Endothelial cell of umbilical vein (primary cell): Measurements from ENCODE around the gene NME4. TPM values are rescaled to one million over a fixed set of nuclear protein-coding genes. Genes with fewer than 3 reads are reported as not detected.

Source experiments
- BruUV-seq: library from RNA; stranded (reverse); fragments of 400-500 nt; replicated peaks from 2 replicates; lab custom pipeline; 2021; lab: Mats Ljungman, UMichigan
- CTCF ChIA-PET: fragments of 300-600, 350-600 bp; sonication (Branson Sonifier 250); formaldehyde crosslinking; loops from one replicate; lab custom pipeline; 2021; ENCODE audit warnings: antibody characterized with exemption, inconsistent platforms; lab: Charles Lee
- POLR2A ChIA-PET: fragments of 300-600, 350-600 bp; sonication (Branson Sonifier 250); formaldehyde crosslinking; loops from one replicate; lab custom pipeline; 2021; ENCODE audit warnings: antibody characterized with exemption, inconsistent platforms; lab: Charles Lee
- DNase-seq: peaks from one replicate; pipeline ENCODE4 v3.0.0-alpha.2; 2011; ENCODE audit warnings: low read depth, low spot score
- FAIRE-seq: peaks from 2 replicates; lab custom pipeline; 2011; peaks lifted over from hg19 to GRCh38; lab: Jason Lieb, UNC
- H2AFZ ChIP-seq: 2 replicates; pipeline ENCODE4 v1.6.0; 2012; ENCODE audit warnings: low read depth, low read length, control low read depth, inconsistent platforms
- H3K27ac ChIP-seq: 2 replicates; pipeline ENCODE4 v1.5.1; 2011; ENCODE audit warnings: low read depth, mild to moderate bottlenecking, control low read depth, low read length, moderate library complexity; ENCODE audit not compliant: insufficient read depth
- H3K27me3 ChIP-seq, 2 experiments: 2 replicates each; pipeline versions ENCODE4 v1.6.0 to v1.6.1; 2011; ENCODE audit warnings: low read length in 2 of 2, mixed read lengths in 1 of 2; ENCODE audit not compliant: control insufficient read depth in 2 of 2, insufficient read depth in 2 of 2
- H3K36me3 ChIP-seq, 2 experiments: 2 replicates in 1 of 2; 3 replicates in 1 of 2; pipeline ENCODE4 v1.5.1; 2011; ENCODE audit warnings: low read length in 2 of 2, mild to moderate bottlenecking in 1 of 2, moderate library complexity in 1 of 2; ENCODE audit not compliant: control insufficient read depth in 2 of 2, insufficient read depth in 2 of 2; ENCODE audit errors: extremely low read depth in 1 of 2
- H3K4me1 ChIP-seq: 3 replicates; pipeline ENCODE4 v1.5.1; 2011; ENCODE audit warnings: mild to moderate bottlenecking, low read length; ENCODE audit not compliant: control insufficient read depth, insufficient read depth; ENCODE audit errors: extremely low read depth
- H3K4me2 ChIP-seq: 2 replicates; pipeline ENCODE4 v1.6.1; 2011; ENCODE audit warnings: low read length, control low read depth, mixed read lengths; ENCODE audit not compliant: insufficient read depth
- H3K4me3 ChIP-seq, 3 experiments: fragments of 200-600 bp in 1 of 3; sonication (generic), shearing (Covaris generic) in 1 of 3; replicated peaks in 1 of 3; 2 replicates each; pipeline ENCODE4 v1.5.1; 2011 to 2016; ENCODE audit warnings: control low read depth in 3 of 3, low read length in 3 of 3, mild to moderate bottlenecking in 2 of 3, inconsistent platforms in 1 of 3, low read depth in 1 of 3, moderate library complexity in 1 of 3; ENCODE audit not compliant: insufficient read depth in 1 of 3
- H3K79me2 ChIP-seq: 2 replicates; pipeline ENCODE4 v1.6.0; 2012; ENCODE audit warnings: low read length, inconsistent platforms; ENCODE audit not compliant: control insufficient read depth, insufficient read depth
- H3K9ac ChIP-seq: replicated peaks from 2 replicates; pipeline ENCODE3; 2011; ENCODE audit warnings: low read length, control low read depth; ENCODE audit not compliant: insufficient read depth; ENCODE audit errors: extremely low read depth
- H3K9me1 ChIP-seq: replicated peaks from 3 replicates; pipeline ENCODE4 v1.6.0; 2011; ENCODE audit warnings: mild to moderate bottlenecking, low read length; ENCODE audit not compliant: control insufficient read depth, insufficient read depth; ENCODE audit errors: extremely low read depth
- H3K9me3 ChIP-seq: replicated peaks from 2 replicates; pipeline ENCODE4 v1.5.1; 2012; ENCODE audit warnings: low read length, inconsistent platforms; ENCODE audit not compliant: control insufficient read depth, insufficient read depth
- H4K20me1 ChIP-seq: replicated peaks from 2 replicates; pipeline ENCODE3; 2011; ENCODE audit warnings: mild to moderate bottlenecking, low read length; ENCODE audit not compliant: control insufficient read depth, insufficient read depth; ENCODE audit errors: extremely low read depth
- CTCF ChIP-seq, 2 donors: IDR thresholded peaks; 1 replicate in 1 of 2; 2 replicates in 1 of 2; pipeline ENCODE4 v1.5.1; 2011; ENCODE audit warnings: low read length in 2 of 2, mild to moderate bottlenecking in 2 of 2, moderate library complexity in 2 of 2, control low read depth in 1 of 2, inconsistent platforms in 1 of 2, low read depth in 1 of 2; ENCODE audit not compliant: insufficient read depth in 1 of 2; ENCODE audit errors: extremely low read depth in 1 of 2
- EZH2 ChIP-seq: IDR thresholded peaks from 2 replicates; pipeline ENCODE4 v1.6.1; 2012; ENCODE audit warnings: borderline replicate concordance, low read depth, mild to moderate bottlenecking, moderate library complexity, low read length, inconsistent platforms; ENCODE audit not compliant: severe bottlenecking
- FOS ChIP-seq: IDR thresholded peaks from 2 replicates; pipeline ENCODE4 v1.6.1; 2011; ENCODE audit warnings: mild to moderate bottlenecking, low read length, moderate library complexity, borderline replicate concordance; ENCODE audit not compliant: insufficient read depth
- JUN ChIP-seq: IDR thresholded peaks from 2 replicates; pipeline ENCODE4 v1.6.1; 2011; ENCODE audit warnings: borderline replicate concordance, low read depth; ENCODE audit not compliant: insufficient read length, insufficient read depth
- MYC ChIP-seq: IDR thresholded peaks from one replicate; pipeline ENCODE4 v1.6.1; 2011; ENCODE audit warnings: mild to moderate bottlenecking, low read depth, low read length
- POLR2A ChIP-seq: IDR thresholded peaks from 2 replicates; pipeline ENCODE4 v1.6.1; 2012; ENCODE audit warnings: low read depth, mild to moderate bottlenecking, control low read depth, low read length
- POLR2AphosphoS5 ChIP-seq: IDR thresholded peaks from 2 replicates; pipeline ENCODE4 v1.6.1; 2012; ENCODE audit warnings: low read depth, mild to moderate bottlenecking, control low read depth, low read length, moderate library complexity; ENCODE audit not compliant: insufficient read depth
- dilution Hi-C: fragments of 300-500 bp; cut with MboI; formaldehyde crosslinking; loops from one replicate; pipeline ENCODE4 v1.15.0; 2019; ENCODE audit warnings: low sequenced_read_pairs; ENCODE audit not compliant: extremely low pct_ligation_motif_present
- intact Hi-C: fragments of 100-400 bp; cut with micrococcal nuclease; formaldehyde crosslinking; loops from one replicate; pipeline ENCODE4 v1.10.0; 2022
- polyA plus RNA-seq, 4 experiments: library from polyadenylated mRNA; depleted of rRNA in 3 of 4; stranded (reverse) in 3 of 4; unstranded in 1 of 4; fragments of >200 nt; gene quantifications; 2 replicates each; pipeline versions ENCODE4 v1.2.1 to v1.2.3, GENCODE V29; 2011 to 2012; ENCODE audit warnings: missing spikeins in 1 of 4
- total RNA-seq: library from RNA; stranded (reverse); gene quantifications from 2 replicates; pipeline ENCODE4 v1.2.3, GENCODE V29; 2021
- TF ChIP-seq, protein P1 (sequence below): IDR thresholded peaks from 2 replicates; pipeline ENCODE4 v1.6.1; 2011; ENCODE audit not compliant: insufficient read depth, insufficient read length

The NME4 gene
- total and polyA plus RNA-seq, 2 donors (not counting 3 experiments of a cell fraction or from before 2014, with no cell fraction given): 170 to 264 TPM

DNA sequence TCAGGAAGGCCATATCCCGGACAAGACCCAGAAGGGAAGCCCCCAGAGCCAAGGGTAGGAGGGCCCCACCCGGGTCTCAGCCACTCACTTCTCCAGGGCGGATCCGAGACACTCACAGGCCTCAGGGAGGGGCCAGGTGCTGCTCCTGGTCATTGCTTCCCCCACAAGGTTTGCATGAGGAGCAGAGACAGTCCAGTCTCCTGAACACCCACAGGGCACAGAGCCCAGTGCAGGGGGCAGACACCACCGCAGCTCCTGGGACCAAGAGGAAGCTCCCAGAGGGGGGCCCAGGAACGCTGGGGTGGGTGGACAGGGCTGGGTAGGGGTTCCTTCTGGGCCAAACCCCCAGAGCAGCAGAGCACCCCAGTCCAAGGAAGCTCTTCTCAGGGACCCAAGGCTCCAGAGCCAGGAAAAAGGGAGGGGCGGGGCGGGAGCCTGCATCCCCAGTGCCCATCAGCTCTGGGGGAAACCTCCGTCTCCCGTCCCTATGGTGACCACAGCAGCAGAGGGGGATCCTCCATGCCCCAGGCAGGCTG is 26.0 kb upstream of the NME4 start:
- TF ChIP-seq, protein P1, sequence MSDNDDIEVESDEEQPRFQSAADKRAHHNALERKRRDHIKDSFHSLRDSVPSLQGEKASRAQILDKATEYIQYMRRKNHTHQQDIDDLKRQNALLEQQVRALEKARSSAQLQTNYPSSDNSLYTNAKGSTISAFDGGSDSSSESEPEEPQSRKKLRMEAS: no peak
- TF ChIP-seq MYC (no peak), EZH2 (no peak), POLR2A (no peak), CTCF (IDR thresholded peaks at IDR 0.05; ENCODE audit: extremely low read depth in 1 of 2, insufficient read depth in 1 of 2, low read depth in 1 of 2, low read length in 2 of 2) (no peak), JUN (no peak), FOS (no peak), POLR2AphosphoS5 (no peak)
- CTCF ChIA-PET: interaction anchor here (0.6 to 1.8 kb wide), 6 partner anchors 9 to 266 kb away, joined by 3 to 13 read pairs (median 4); partner anchors contain the start of gene DECR2
- FAIRE-seq: no peak

More for the DNA sequence above, 26.0 kb upstream of the NME4 start:
- peak overlapping the region; percentile 29 for H3K9ac ChIP-seq
- H3K79me2 ChIP-seq: no peaks in the 10 kb centered on the region
- no peak overlapping the region for H3K4me3 ChIP-seq
- H3K4me2 ChIP-seq: peak overlapping the region; percentile 31
- no peak overlapping the region for H2AFZ ChIP-seq
- no peaks in the 10 kb centered on the region for H3K9me1 ChIP-seq
- no peak for DNase-seq
- peaks cover 7 to 49% of the 10 kb centered on the region in 2 experiments for H3K36me3 ChIP-seq
- H4K20me1 ChIP-seq: no peaks in the 10 kb centered on the region
- dilution Hi-C loops (no loop called here), intact Hi-C loops (loop anchor here (1.0 kb wide), 2 partner anchors 10 to 18 kb away; partner anchors contain the start of gene PGAP6)
- H3K27me3 ChIP-seq: no peaks in the 10 kb centered on the region
- H3K27ac ChIP-seq: no peak overlapping the region
- BruUV-seq: no TSS peak
- H3K9me3 ChIP-seq: no peaks in the 10 kb centered on the region
- H3K4me1 ChIP-seq: peaks cover 8% of the 10 kb centered on the region
- POLR2A ChIA-PET: no interaction called here
